Adrenal gland (tissue), 5 donors: ENCODE data around the gene MYZAP.

ENCODE experiments used
- CTCF ChIP-seq, 6 experiments: fragments of 450-650 bp in 4 of 6; fragments of 200-600 bp in 2 of 6; sonication (generic) in 1 of 6; IDR thresholded peaks; 1 replicate in 5 of 6; 2 replicates in 1 of 6; pipeline versions ENCODE4 v1.5.1 to v1.8.0; 2016 to 2021; ENCODE audit warnings: antibody characterized with exemption in 6 of 6, mild to moderate bottlenecking in 2 of 6, moderate library complexity in 1 of 6
- POLR2A ChIP-seq, 2 donors: fragments of 450-650 bp; IDR thresholded peaks; one replicate each; pipeline ENCODE4 v1.6.1; 2017; ENCODE audit warnings: antibody characterized with exemption in 2 of 2, mild to moderate bottlenecking in 2 of 2, moderate library complexity in 1 of 2
- donor health status: DM: no; HTN: no; CAD: no.

GRCh38 chr15:57566834-57567233, 24.9 kb upstream of the MYZAP start:
- no peak for TF ChIP-seq CTCF (IDR thresholded peaks at IDR 0.05)
- TF ChIP-seq POLR2A (IDR thresholded peaks at IDR 0.05), result no peak
